HepG2 (cell line): ENCODE measurements around the gene GRB7. TPM values are rescaled to one million over a fixed set of nuclear protein-coding genes. Genes with fewer than 3 reads are reported as not detected.
A peak's percentile ranks its signal among the peaks of the same experiment; 100 is the strongest.

Experiments
- ERF ChIP-seq: IDR thresholded peaks from 2 replicates; pipeline ENCODE4 v1.6.1; 2018; ENCODE audit warnings: missing biosample characterization, missing genetic modification reagents
- ETV5 ChIP-seq: IDR thresholded peaks from 2 replicates; pipeline ENCODE4 v1.6.1; 2018; ENCODE audit warnings: missing biosample characterization, missing genetic modification reagents, inconsistent platforms, borderline replicate concordance
- FOSL2 ChIP-seq: sonication (generic); formaldehyde crosslinking; IDR thresholded peaks from 2 replicates; pipeline ENCODE4 v1.4.0; 2020; ENCODE audit warnings: missing genetic modification reagents
- GATA4 ChIP-seq: sonication (generic); IDR thresholded peaks from 2 replicates; pipeline ENCODE4 v1.6.1; 2016; ENCODE audit warnings: antibody characterized with exemption, low read depth, borderline replicate concordance
- HDAC2 ChIP-seq: sonication (generic); formaldehyde crosslinking; IDR thresholded peaks from 2 replicates; pipeline ENCODE4 v1.4.0; 2020; ENCODE audit warnings: missing genetic modification reagents
- KIAA2018 ChIP-seq: sonication (generic); formaldehyde crosslinking; IDR thresholded peaks from 2 replicates; pipeline ENCODE4 v1.5.0; 2020; ENCODE audit warnings: mild to moderate bottlenecking, missing genetic modification reagents, borderline replicate concordance
- NFKB2 ChIP-seq: sonication (generic); formaldehyde crosslinking; IDR thresholded peaks from 2 replicates; pipeline ENCODE4 v1.4.0; 2020; ENCODE audit warnings: missing genetic modification reagents, borderline replicate concordance
- SRSF1 ChIP-seq: fragments of 200-400 bp; formaldehyde crosslinking; optimal IDR thresholded peaks from 2 replicates; pipeline ENCODE3; 2017; ENCODE audit warnings: mild to moderate bottlenecking, low read depth, low read length, moderate library complexity
- ZNF333 ChIP-seq: sonication (generic); formaldehyde crosslinking; IDR thresholded peaks from 2 replicates; pipeline ENCODE4 v1.4.0; 2020; ENCODE audit warnings: mild to moderate bottlenecking, missing genetic modification reagents, borderline replicate concordance
- ZNF337 ChIP-seq: sonication (generic); formaldehyde crosslinking; IDR thresholded peaks from 2 replicates; pipeline ENCODE4 v1.5.1; 2020; ENCODE audit warnings: missing genetic modification reagents, low read depth, mild to moderate bottlenecking, borderline replicate concordance
- ZNF547 ChIP-seq: sonication (generic); formaldehyde crosslinking; IDR thresholded peaks from 2 replicates; pipeline ENCODE4 v1.5.1; 2020; ENCODE audit warnings: mild to moderate bottlenecking, missing genetic modification reagents
- polyA plus RNA-seq, 8 experiments: library from polyadenylated mRNA; depleted of rRNA in 3 of 8; stranded (reverse) in 7 of 8; unstranded in 1 of 8; fragments of >200 nt; fragmentation: Illumina TruSeq in 4 of 8; extraction: Trizol in 4 of 8; gene quantifications; 2 replicates each; pipeline versions ENCODE4 v1.2.1 to v1.2.3, GENCODE V29; 2011 to 2016; ENCODE audit warnings: low read depth in 4 of 8, missing spikeins in 1 of 8, mixed read lengths in 1 of 8; ENCODE audit not compliant: insufficient read depth in 1 of 8
- total RNA-seq, 5 experiments: library from RNA; depleted of rRNA; stranded (reverse); fragments of >200 nt; fragmentation: Illumina TruSeq; extraction: Trizol; gene quantifications; 2 replicates each; pipeline ENCODE4 v1.2.3, GENCODE V29; 2016; ENCODE audit warnings: low read depth in 1 of 5
- TF ChIP-seq, protein P1 (sequence below): sonication (generic); formaldehyde crosslinking; IDR thresholded peaks from 2 replicates; pipeline ENCODE4 v1.5.1; 2020; ENCODE audit warnings: missing genetic modification reagents, mild to moderate bottlenecking, borderline replicate concordance
- TF ChIP-seq, protein P2 (sequence below): sonication (generic); formaldehyde crosslinking; IDR thresholded peaks from 2 replicates; pipeline ENCODE4 v1.4.0; 2020; ENCODE audit warnings: missing genetic modification reagents
- TF ChIP-seq, protein P3 (sequence below): sonication (generic); formaldehyde crosslinking; IDR thresholded peaks from 2 replicates; pipeline ENCODE4 v1.5.0; 2020; ENCODE audit warnings: mild to moderate bottlenecking, missing genetic modification reagents
- TF ChIP-seq, protein P4 (sequence below): sonication (generic); formaldehyde crosslinking; IDR thresholded peaks from 2 replicates; pipeline ENCODE4 v1.8.0; 2022; ENCODE audit warnings: missing genetic modification reagents, mild to moderate bottlenecking, inconsistent platforms, borderline replicate concordance

Gene GRB7
- total and polyA plus RNA-seq, 2 of the 13 experiments (the other 11 are each of a cell fraction or from before 2014, with no cell fraction given), result 60.2 to 77.7 TPM

DNA sequence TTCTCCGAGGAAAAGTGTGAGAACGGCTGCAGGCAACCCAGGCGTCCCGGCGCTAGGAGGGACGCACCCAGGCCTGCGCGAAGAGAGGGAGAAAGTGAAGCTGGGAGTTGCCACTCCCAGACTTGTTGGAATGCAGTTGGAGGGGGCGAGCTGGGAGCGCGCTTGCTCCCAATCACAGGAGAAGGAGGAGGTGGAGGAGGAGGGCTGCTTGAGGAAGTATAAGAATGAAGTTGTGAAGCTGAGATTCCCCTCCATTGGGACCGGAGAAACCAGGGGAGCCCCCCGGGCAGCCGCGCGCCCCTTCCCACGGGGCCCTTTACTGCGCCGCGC, 38.0 kb upstream of the GRB7 start, which contains the start of gene ERBB2 (continued):
- TF ChIP-seq KIAA2018 (CRISPR knock-in tag) (no peak), HDAC2 (CRISPR knock-in tag) (0 out of 2 replicates have a peak, but pooled peaks have one; percentile 41), ZNF337 (CRISPR knock-in tag) (no peak), ETV5 (CRISPR knock-in tag) (no peak; the same call in 1 of the 2 replicates), NFKB2 (no peak), ERF (CRISPR knock-in tag) (no peak), ZNF547 (CRISPR knock-in tag) (no peak), GATA4 (no peak), SRSF1 (peak; percentile 1), ZNF333 (CRISPR knock-in tag) (no peak), FOSL2 (CRISPR knock-in tag) (no peak)
- TF ChIP-seq, protein P1, sequence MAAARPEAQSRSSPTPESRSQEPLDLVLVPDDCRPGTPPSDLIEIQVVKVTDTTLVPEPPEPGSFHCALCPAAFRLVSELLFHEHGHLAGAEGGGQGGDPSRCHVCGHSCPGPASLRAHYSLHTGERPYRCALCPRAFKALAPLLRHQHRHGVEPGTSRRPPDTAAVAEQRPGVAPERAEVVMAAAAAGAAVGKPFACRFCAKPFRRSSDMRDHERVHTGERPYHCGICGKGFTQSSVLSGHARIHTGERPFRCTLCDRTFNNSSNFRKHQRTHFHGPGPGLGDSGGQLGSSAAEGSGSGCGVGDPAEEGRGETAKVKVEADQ, result no peak
- TF ChIP-seq, protein P2, sequence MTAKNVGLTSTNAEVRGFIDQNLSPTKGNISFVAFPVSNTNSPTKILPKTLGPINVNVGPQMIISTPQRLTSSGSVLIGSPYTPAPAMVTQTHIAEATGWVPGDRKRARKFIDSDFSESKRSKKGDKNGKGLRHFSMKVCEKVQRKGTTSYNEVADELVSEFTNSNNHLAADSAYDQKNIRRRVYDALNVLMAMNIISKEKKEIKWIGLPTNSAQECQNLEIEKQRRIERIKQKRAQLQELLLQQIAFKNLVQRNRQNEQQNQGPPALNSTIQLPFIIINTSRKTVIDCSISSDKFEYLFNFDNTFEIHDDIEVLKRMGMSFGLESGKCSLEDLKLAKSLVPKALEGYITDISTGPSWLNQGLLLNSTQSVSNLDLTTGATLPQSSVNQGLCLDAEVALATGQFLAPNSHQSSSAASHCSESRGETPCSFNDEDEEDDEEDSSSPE (CRISPR knock-in tag), result peak; percentile 47; the same call in 1 of the 2 replicates
- TF ChIP-seq, protein P3, sequence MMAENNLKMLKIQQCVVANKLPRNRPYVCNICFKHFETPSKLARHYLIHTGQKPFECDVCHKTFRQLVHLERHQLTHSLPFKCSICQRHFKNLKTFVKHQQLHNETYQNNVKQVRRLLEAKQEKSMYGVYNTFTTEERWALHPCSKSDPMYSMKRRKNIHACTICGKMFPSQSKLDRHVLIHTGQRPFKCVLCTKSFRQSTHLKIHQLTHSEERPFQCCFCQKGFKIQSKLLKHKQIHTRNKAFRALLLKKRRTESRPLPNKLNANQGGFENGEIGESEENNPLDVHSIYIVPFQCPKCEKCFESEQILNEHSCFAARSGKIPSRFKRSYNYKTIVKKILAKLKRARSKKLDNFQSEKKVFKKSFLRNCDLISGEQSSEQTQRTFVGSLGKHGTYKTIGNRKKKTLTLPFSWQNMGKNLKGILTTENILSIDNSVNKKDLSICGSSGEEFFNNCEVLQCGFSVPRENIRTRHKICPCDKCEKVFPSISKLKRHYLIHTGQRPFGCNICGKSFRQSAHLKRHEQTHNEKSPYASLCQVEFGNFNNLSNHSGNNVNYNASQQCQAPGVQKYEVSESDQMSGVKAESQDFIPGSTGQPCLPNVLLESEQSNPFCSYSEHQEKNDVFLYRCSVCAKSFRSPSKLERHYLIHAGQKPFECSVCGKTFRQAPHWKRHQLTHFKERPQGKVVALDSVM (CRISPR knock-in tag), result no peak
- TF ChIP-seq, protein P4, sequence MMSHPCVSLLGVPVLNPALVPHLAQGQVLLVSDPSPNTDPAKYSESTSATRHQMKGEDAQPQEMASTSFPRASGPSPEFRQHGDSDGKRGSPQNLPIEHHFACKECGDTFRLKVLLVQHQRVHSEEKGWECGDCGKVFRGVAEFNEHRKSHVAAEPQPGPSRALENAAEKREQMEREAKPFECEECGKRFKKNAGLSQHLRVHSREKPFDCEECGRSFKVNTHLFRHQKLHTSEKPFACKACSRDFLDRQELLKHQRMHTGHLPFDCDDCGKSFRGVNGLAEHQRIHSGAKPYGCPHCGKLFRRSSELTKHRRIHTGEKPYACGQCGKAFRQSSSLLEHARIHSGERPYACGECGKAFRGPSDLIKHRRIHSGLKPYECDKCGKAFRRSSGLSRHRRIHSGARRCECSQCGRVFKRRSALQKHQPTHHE, result no peak
